Parathyroid adenoma (tissue), 2 donors: ENCODE measurements around the gene G6PC2.

Experiments used
- H2AFZ ChIP-seq: fragments of 300-600 bp; sonication (generic); one replicate; pipeline ENCODE4 v1.7.0; 2017; ENCODE audit warnings: antibody characterized with exemption, mild to moderate bottlenecking
- H3K27ac ChIP-seq: fragments of 300-600 bp; sonication (generic); one replicate; pipeline ENCODE4 v1.7.0; 2017
- H3K27me3 ChIP-seq: fragments of 300-600 bp; sonication (generic); one replicate; pipeline ENCODE4 v1.7.0; 2017; ENCODE audit warnings: low read length; ENCODE audit not compliant: control insufficient read depth, insufficient read depth
- H3K36me3 ChIP-seq: fragments of 300-600 bp; sonication (generic); one replicate; pipeline ENCODE4 v1.7.0; 2017; ENCODE audit warnings: low read length; ENCODE audit not compliant: control insufficient read depth, insufficient read depth
- H3K4me1 ChIP-seq: fragments of 300-600 bp; sonication (generic); one replicate; pipeline ENCODE4 v1.7.0; 2017; ENCODE audit warnings: control low read depth
- H3K4me2 ChIP-seq: fragments of 300-600 bp; sonication (generic); one replicate; pipeline ENCODE4 v1.7.0; 2017; ENCODE audit warnings: low read length
- H3K4me3 ChIP-seq: fragments of 300-600 bp; sonication (generic); one replicate; pipeline ENCODE4 v1.7.0; 2017; ENCODE audit warnings: low read depth, low read length
- H3K79me2 ChIP-seq: fragments of 300-600 bp; sonication (generic); one replicate; pipeline ENCODE4 v1.7.0; 2017; ENCODE audit warnings: control low read depth
- H3K9ac ChIP-seq: fragments of 300-600 bp; sonication (generic); one replicate; pipeline ENCODE4 v1.7.0; 2017; ENCODE audit warnings: mild to moderate bottlenecking
- H3K9me3 ChIP-seq: fragments of 300-600 bp; sonication (generic); one replicate; pipeline ENCODE4 v1.7.0; 2017; ENCODE audit warnings: low read length; ENCODE audit not compliant: control insufficient read depth
- TF ChIP-seq, protein P1 (sequence below): fragments of 300-600 bp; sonication (generic); IDR thresholded peaks from one replicate; pipeline ENCODE4 v1.7.0; 2017; ENCODE audit warnings: antibody characterized with exemption, mild to moderate bottlenecking
- donor health status: primary hyperparathyroidism.

The G6PC2 gene

DNA sequence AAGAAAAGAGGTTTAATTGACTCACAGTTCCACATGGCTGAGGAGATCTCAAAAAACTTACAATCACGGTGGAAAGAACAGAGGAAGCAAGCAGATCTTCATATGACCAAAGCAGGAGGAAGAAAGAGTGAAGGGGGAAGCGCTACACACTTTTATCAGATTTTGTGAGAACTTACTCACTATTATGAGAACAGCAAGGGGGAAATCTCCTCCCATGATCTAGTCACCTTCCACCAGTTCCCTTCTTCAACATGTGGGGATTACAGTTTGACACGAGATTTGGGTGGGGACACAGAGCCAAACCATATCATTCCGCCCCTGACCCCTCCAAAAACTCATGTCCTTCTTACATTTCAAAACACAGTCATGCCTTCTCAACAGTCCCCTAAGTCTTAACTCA lies 54.2 kb downstream of the G6PC2 start:
- Histone ChIP-seq H3K36me3 (no peaks in the 10 kb centered on the region), H3K9ac (no peak overlapping the region), H3K4me1 (no peaks in the 10 kb centered on the region), H2AFZ (no peak overlapping the region), H3K4me3 (no peak overlapping the region), H3K79me2 (no peaks in the 10 kb centered on the region), H3K27ac (no peak overlapping the region), H3K4me2 (no peak overlapping the region), H3K9me3 (no peaks in the 10 kb centered on the region), H3K27me3 (no peaks in the 10 kb centered on the region)
- TF ChIP-seq, protein P1, sequence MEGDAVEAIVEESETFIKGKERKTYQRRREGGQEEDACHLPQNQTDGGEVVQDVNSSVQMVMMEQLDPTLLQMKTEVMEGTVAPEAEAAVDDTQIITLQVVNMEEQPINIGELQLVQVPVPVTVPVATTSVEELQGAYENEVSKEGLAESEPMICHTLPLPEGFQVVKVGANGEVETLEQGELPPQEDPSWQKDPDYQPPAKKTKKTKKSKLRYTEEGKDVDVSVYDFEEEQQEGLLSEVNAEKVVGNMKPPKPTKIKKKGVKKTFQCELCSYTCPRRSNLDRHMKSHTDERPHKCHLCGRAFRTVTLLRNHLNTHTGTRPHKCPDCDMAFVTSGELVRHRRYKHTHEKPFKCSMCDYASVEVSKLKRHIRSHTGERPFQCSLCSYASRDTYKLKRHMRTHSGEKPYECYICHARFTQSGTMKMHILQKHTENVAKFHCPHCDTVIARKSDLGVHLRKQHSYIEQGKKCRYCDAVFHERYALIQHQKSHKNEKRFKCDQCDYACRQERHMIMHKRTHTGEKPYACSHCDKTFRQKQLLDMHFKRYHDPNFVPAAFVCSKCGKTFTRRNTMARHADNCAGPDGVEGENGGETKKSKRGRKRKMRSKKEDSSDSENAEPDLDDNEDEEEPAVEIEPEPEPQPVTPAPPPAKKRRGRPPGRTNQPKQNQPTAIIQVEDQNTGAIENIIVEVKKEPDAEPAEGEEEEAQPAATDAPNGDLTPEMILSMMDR = no peak

DNA sequence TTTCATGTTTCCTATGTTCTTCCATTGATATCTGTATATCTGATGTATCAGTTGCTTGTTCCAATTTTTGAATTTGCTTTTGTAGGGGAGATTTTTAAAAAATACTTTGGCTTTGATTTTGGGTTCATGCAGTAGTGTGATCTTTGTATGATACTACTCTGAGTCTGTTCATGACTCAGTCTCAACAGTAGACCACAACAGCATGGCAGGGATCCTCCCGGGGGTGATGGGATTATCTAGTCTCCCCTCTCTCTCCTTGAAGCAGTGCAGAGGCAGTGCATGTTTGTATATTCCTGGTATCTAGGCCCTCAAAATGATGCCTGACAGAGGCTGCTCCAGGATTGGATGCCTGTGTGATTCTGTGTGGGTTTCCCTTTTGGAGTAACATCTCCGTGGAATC lies 55.3 kb downstream of the G6PC2 start:
- Histone ChIP-seq H3K4me2 (no peak overlapping the region), H3K27ac (no peak overlapping the region), H2AFZ (no peak overlapping the region), H3K27me3 (no peaks in the 10 kb centered on the region), H3K4me1 (no peaks in the 10 kb centered on the region), H3K9me3 (no peaks in the 10 kb centered on the region), H3K4me3 (no peak overlapping the region), H3K79me2 (no peaks in the 10 kb centered on the region), H3K36me3 (no peaks in the 10 kb centered on the region), H3K9ac (no peak overlapping the region)
- TF ChIP-seq, protein P1 = no peak
